Mucosa of descending colon (tissue), 3 donors: ENCODE measurements around the gene ATP8A1. TPM values are rescaled to one million over a fixed set of nuclear protein-coding genes. Genes with fewer than 3 reads are reported as not detected.

ENCODE experiments used
- ATAC-seq: fragments of 200-7000 bp; cut with Tn5 transposase; one replicate; pipeline ENCODE4 v1.9.1; 2020; ENCODE audit warnings: mild to moderate bottlenecking, moderate library complexity
- DNase-seq, 3 donors: peaks; one replicate each; pipeline ENCODE4 v3.0.0-alpha.2; 2020
- H3K36me3 ChIP-seq: fragments of 200-600 bp; one replicate; pipeline ENCODE4 v1.8.0; 2021; ENCODE audit warnings: low read depth, mild to moderate bottlenecking
- H3K4me1 ChIP-seq: fragments of 200-600 bp; one replicate; pipeline ENCODE4 v1.8.0; 2021; ENCODE audit warnings: low read depth, mild to moderate bottlenecking
- H3K4me3 ChIP-seq: fragments of 200-600 bp; one replicate; pipeline ENCODE4 v1.8.0; 2021; ENCODE audit warnings: mild to moderate bottlenecking
- H3K9me3 ChIP-seq: fragments of 200-600 bp; one replicate; pipeline ENCODE4 v1.8.0; 2021; ENCODE audit warnings: mild to moderate bottlenecking
- intact Hi-C, 2 donors: fragments of 100-400 bp; cut with DNase I in 1 of 2; cut with micrococcal nuclease in 1 of 2; formaldehyde crosslinking; loops; one replicate each; pipeline versions ENCODE4 v1.11.0 to v1.11.1; 2022; cut with DNase I, micrococcal nuclease
- total RNA-seq, 3 donors: library from RNA; stranded (reverse); fragmentation: NEBNext Ultra II Directional in 2 of 3; extraction: Animal tissue kit (Norgen Biotek cat#: 25700) in 2 of 3; gene quantifications; one replicate each; pipeline versions ENCODE4 v1.2.1 to v1.2.4, GENCODE V29; 2021 to 2023
- TF ChIP-seq, protein P1 (sequence below): fragments of 200-600 bp; IDR thresholded peaks from one replicate; pipeline ENCODE4 v1.8.0; 2022; ENCODE audit warnings: antibody characterized with exemption, mild to moderate bottlenecking
- donor health status: DM: no; HTN: no; CAD: no; lungs with moderate emphysema.
- donor health status: DM: no; HTN: no; CAD: no.
- donor health status: DM: no; HTN: yes; CAD: no.

ATP8A1 gene
- total RNA-seq, 3 donors from 2014 or later = 40.3 to 92.0 (median 41.1) TPM

DNA sequence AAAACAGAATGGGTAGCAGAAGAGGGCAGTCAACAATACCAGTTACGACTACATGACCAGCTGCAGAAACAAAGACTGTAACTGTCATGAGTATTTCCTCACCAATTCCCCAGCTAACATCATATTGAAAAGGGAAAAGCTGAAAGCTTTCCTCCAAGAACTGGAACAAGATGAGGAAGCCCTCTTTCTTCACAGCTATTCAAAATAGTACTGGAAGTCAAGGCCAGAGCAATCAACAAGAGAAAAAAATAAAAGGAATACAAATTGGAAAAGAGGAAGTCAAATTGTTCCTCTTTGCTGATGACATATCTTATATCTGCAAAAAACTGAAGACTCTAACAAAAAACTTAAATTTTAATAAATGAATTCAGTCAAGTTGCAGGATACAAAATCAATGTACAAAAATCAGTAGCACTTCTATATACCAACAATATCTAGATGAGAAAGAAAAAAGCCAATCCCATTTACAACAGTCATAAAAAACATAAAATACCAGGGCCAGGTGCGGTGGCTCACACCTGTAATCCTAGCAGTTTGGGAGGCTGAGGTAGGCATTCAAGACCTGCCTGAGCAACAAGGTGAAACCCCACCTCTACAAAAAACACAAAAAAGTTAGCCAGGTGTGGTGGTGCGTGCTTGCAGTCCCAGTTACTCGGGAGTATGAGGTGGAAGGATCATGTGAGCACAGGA is 125.4 kb downstream of the ATP8A1 start:
- peaks cover 5% of the 10 kb centered on the region for H3K4me1 ChIP-seq
- DNase-seq = no peak
- TF ChIP-seq, protein P1, sequence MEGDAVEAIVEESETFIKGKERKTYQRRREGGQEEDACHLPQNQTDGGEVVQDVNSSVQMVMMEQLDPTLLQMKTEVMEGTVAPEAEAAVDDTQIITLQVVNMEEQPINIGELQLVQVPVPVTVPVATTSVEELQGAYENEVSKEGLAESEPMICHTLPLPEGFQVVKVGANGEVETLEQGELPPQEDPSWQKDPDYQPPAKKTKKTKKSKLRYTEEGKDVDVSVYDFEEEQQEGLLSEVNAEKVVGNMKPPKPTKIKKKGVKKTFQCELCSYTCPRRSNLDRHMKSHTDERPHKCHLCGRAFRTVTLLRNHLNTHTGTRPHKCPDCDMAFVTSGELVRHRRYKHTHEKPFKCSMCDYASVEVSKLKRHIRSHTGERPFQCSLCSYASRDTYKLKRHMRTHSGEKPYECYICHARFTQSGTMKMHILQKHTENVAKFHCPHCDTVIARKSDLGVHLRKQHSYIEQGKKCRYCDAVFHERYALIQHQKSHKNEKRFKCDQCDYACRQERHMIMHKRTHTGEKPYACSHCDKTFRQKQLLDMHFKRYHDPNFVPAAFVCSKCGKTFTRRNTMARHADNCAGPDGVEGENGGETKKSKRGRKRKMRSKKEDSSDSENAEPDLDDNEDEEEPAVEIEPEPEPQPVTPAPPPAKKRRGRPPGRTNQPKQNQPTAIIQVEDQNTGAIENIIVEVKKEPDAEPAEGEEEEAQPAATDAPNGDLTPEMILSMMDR = no peak
- peak; percentile 64 for ATAC-seq
- no peaks in the 10 kb centered on the region for H3K36me3 ChIP-seq
- H3K9me3 ChIP-seq = no peaks in the 10 kb centered on the region
- H3K4me3 ChIP-seq = no peak overlapping the region
- intact Hi-C loops = no loop called here

DNA sequence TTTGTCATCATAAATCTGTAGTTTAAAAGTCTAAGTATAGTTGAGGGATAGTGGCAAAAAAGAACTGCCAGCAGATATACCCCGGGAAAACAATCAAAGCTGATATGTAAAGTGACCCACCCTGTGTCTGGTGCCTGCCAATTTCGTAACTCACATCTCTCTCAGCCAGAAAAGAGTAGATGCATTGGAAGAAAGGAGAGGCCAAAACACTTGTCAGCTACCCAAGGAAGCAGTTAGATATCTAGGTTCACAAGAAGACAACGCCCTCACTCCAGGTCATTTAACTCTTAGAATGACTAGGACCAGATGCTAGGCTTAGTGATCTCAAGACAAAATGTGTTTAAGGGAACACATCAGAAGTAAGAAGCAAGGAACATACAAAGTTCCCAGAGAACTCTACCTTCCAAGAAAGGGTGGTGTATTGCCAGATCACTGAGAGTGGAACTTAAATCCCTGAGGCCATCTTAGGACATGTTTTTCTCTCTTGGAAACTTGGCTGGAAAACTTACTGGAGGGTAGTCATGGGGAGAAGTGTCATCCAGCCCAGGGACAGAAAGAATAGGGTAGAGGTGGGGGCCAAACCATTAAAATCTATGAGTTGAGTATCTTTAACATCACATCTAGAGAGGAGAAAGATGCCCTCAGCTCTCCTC is 133.7 kb downstream of the ATP8A1 start:
- Histone ChIP-seq H3K36me3 (no peaks in the 10 kb centered on the region), H3K4me1 (no peaks in the 10 kb centered on the region), H3K4me3 (no peak overlapping the region), H3K9me3 (no peaks in the 10 kb centered on the region)
- TF ChIP-seq, protein P1 = no peak
- intact Hi-C loops = no loop called here
- DNase-seq (no peak), ATAC-seq (no peak)

DNA sequence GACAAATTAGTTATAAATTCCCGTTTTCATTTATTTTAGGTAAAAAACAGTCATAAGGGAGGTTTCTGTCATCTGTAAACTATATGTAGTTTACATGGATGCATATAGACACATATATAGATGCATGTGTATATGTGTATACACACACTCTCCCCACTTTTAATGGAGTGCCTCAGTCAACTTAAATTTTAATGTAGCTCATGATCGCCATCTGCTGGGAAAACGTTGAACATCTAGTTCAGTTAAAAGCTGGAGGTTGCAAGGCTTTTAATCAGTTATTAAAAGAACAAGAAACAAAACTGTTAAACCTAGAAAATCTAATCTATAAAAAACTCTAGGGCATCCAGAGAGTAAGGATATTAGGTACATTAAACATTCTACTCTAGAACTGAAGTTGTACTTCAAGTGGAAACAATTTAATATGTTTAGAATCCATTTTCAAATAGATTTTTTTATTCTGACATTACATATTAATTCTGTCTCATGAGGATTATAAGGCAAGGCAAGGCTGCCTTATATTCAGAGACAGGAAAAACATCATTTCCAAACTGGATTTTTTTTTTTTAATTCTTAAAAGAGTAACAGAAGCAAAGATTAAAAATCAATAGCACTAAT is 137.0 kb downstream of the ATP8A1 start:
- H3K4me1 ChIP-seq = no peaks in the 10 kb centered on the region
- no peaks in the 10 kb centered on the region for H3K36me3 ChIP-seq
- H3K9me3 ChIP-seq = no peaks in the 10 kb centered on the region
- H3K4me3 ChIP-seq = no peak overlapping the region
- ATAC-seq = peak; percentile 57
- intact Hi-C loops = loop anchor here (5.0 to 10.0 kb wide), 2 partner anchors 235 to 238 kb away; no protein-coding TSS in a partner anchor
- peak in 1 of 3 donors; percentile 83 for DNase-seq
- TF ChIP-seq, protein P1 = peak; percentile 33

DNA sequence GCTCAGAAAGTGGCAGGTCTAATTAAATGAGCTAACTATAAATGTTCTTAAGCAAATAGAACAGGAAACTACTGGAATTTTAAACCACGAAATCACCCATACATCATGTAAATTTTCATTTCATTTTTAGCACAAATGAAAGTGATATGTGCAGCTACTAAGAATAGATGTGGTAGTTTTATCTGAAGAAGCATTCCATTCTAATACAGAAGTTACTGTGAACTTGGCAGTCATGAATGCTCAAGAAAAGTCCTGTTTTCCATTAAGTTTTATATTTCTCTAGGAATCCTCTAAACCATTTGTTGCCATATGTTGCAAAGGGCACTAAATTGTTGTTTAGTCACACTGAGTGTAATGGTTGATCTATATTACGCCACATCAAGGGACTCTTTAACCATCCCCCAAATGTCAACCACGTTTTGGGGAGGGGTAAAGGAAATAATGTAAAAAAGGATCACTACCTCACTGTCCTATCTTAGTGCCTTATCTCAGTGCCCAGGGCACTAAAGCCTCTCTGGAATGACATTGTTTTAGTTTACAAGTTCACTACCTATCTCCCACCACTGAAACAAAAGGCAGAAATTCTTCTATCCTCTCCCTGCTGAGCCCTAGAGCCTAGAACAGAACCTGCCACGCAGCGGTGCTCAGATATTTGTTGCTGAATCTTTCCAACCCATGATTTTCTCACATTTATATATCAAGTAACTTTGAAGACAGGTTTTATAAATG is 141.6 kb downstream of the ATP8A1 start:
- no peak overlapping the region for H3K4me3 ChIP-seq
- TF ChIP-seq, protein P1 = no peak
- H3K9me3 ChIP-seq = no peaks in the 10 kb centered on the region
- H3K4me1 ChIP-seq = no peaks in the 10 kb centered on the region
- no peaks in the 10 kb centered on the region for H3K36me3 ChIP-seq
- intact Hi-C loops = loop anchor here (5.0 to 10.0 kb wide), 2 partner anchors 231 to 233 kb away; no protein-coding TSS in a partner anchor
- no peak for DNase-seq
- ATAC-seq = no peak

DNA sequence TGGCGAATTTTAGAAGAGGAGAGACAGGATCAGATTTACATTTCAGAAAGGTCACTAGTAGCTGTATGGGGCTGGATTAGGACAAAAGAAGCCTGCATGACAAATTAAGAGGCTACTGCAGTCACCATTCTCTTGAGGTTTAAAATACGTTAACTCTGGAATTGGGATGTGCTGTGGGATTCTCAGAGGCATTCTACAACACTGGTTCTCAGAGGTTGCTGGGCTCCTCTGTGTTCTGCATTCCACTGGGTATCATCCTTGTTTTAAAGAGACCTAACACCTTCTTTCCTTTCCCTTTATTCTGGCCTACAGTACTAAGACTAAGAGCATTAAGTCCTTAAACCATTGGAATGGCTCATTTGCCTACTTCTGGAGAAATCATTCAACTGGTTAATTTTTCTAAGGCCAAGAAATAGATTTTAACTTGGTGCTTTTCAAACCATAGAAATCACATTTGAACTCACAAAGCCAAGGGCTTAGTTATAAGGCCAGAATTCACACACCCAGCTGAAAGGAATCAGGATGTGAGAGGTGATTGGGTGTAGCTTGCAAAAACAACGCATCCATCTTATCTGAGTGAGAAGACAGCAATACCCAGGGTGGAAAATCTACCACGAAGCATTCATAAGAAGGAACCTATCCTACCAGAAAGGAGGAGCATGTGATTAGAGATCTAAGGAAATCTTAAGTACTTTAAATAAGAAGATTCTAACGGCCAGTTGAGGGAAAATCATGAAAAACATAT is 143.0 kb downstream of the ATP8A1 start:
- TF ChIP-seq, protein P1 = no peak
- H3K36me3 ChIP-seq = no peaks in the 10 kb centered on the region
- H3K4me1 ChIP-seq = no peaks in the 10 kb centered on the region
- no peak for DNase-seq
- intact Hi-C loops = loop anchor here in 1 of 2 donors (10.0 kb wide), 1 partner anchor 229 kb away; no protein-coding TSS in a partner anchor
- no peaks in the 10 kb centered on the region for H3K9me3 ChIP-seq
- no peak for ATAC-seq
- no peak overlapping the region for H3K4me3 ChIP-seq
